HG02763 (cell line): ENCODE results near the gene EXOSC6.
"Not testable (repeated sequence)": the region's sequence is repeated elsewhere in the genome, so short reads cannot be mapped to it uniquely, and the experiment has no call there.

ENCODE experiments used
- ATAC-seq: cut with Tn5 transposase; IDR thresholded peaks from one replicate; pipeline ENCODE4 v1.9.1; 2021; ENCODE audit warnings: mild to moderate bottlenecking, moderate library complexity; ENCODE audit not compliant: unreplicated experiment

EXOSC6 gene

DNA sequence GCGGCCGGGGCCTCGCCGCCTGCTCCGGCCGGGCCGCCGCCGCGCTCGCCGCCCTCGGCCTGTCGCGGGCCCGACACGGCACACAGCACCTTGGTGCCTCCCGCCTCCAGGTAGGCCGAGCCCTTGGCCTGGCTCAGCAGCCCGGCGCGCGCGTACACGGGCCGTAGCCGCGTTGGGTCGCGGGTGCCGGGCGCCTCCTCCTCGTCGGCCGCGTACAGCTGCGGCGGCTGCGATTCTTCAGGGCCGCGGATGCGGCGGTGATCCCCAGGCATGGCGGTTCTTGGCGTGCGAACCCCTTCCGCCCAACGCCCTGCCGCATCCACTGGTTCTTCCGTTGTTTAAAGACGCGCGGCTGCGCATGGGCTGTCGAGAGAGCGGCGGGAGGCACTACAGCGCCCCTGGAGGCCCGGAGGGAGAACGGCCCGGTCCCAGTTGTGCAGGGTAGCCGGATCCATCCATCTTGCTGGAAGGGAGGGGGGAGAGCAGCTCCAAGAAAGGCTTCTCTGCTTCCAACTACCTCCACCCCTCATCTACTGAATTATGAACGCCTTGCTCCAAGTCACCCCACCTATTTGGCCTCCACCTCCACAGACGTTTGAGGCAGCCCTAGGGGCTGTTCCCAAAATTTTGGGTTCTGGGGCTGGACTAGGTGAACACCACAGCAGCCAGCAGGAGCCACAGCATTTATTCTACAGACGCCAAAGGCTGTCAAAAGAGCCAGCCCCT lies at the start of gene EXOSC6:
TSS of gene EXOSC6 (minus strand) at position 312 of the 726 bp plus-strand sequence. CDS start at position 272, 40 bp downstream.
- ATAC-seq: peak; percentile 73

DNA sequence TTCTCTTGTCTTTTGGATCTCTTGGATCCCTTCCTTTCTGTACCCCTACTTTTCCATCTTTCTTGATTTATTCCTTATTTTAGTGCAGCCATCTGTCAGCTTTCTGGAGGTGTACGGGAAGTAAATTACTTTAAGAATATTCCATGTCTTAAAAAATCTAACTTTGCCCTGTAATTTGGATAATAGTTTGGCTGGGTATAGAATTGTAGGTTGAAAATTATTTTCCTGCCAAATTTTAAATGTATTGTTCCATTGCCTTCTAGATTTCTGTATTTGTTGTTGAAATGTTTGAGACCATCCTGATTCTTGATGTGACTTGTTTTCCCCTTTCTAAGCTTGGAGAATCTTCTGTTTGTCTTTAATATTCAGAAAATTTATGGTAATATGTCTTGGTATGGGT lies 49.4 kb upstream of the EXOSC6 start:
- no peak for ATAC-seq

DNA sequence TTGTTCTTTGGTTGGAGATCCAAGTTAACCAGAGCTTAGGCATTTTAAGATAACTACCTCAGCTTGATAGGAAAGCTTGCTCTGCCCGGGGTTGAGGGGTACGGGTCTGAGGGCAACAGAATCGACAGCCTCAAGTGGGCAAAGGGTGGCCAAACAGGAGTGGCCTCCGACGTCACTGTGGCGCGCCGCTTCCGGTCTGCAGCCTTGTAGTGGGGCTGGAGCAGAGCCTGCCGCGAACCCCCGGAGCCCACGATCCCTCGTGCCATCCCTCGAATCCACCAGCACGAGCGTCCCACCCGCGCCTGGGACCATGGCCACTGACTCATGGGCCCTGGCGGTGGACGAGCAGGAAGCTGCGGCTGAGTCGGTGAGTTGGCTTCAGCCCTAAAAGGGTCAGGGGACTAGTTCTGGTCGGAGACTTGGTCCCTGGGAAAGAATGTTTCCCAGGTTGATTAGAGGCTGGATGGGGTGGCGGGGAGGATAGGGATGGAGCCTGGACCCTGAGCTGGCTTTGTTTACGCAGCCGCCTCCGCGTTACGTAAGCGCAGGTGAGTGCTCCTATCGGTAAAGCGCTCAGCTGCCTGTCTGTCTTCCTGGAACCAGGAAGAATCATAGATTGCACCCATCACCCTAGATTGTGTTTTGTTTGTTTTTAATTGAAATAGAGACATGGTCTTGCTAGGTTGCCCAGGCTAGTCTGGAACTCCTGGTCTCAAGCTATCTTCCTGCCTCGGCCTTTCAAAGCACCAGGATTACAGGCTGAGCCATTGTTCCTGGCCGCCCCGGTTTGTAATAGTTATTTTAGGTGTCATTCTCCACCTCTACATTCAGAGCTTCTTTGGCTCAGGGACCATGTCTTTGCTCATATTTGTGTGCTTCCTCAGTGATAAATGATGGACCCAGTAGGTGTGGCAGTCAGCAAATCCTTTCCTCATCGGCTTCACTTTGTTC lies 47.5 kb upstream of the EXOSC6 start, which contains the start of gene DDX19B:
TSS of gene DDX19B (plus strand) at position 199 of the 951 bp plus-strand sequence. CDS start at position 311, 112 bp downstream.
- ATAC-seq: peak; percentile 86

DNA sequence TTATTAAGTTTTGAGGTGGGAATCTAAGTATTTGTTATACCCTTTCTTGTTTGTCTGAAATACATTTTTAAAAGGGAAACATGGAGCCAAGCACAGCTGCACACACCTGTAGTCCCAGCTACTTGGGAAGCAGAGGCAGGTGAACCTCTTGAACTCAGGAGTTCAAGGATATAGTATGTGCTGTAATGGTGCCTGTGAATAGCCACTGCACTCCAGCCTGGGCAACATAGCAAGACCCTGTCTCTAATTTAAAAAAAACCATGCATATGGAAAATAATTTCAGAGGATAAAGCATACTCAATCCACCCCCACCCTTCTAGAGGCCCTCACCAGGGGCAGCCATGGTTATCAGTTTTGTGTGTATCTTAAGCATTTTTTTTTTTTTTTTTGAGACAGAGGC lies 43.9 kb upstream of the EXOSC6 start:
- no peak for ATAC-seq

DNA sequence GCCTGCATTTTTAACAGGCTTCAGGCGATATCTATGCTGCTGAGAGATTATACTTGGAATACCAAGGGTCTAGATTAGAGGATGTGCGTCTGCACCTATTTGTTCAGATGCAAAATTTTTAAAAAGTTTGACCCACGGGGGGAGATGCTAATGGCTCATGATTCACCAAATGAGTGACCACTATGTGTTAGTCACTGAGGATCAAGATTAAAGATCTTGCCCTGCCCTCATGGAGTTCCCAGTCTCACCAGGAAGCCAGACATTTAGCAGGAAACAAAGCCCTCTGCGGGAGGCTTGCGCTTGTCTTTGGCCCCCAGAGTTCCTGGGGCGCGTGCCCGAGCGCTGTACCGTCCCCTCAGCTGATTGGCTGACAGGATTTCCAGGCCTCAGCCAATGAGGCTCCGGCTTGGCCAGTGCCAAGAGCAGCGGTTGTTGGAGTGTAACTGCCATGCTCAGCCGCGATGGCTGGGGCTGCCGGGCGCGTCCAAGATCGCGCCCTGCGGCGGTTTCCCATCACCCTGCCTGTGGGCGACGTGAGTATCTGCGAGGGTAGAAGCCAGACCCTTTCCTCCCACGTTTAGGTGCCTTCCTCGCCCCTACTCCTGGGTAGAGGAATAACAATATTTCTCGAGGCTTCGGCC lies 42.8 kb upstream of the EXOSC6 start:
- no peak for ATAC-seq

DNA sequence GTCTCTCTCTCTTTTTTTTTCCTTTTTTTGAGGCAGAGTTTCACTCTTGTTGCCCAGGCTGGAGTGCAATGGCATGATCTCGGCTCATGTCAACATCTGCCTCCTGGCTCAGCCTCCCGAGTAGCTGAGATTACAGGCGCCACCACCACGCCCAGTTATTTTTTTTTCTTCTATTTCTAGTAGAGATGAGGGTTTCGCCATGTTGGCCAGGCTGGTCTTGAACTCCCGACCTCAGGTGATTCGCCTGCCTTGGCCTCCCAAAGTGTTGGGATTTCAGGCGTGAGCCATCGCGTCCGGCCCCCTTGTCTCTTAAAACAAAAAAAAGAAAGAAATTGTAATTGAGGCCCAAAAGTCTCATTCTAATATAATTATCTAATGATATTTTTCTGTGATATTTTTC lies 40.4 kb upstream of the EXOSC6 start:
- not testable (repeated sequence) for ATAC-seq

DNA sequence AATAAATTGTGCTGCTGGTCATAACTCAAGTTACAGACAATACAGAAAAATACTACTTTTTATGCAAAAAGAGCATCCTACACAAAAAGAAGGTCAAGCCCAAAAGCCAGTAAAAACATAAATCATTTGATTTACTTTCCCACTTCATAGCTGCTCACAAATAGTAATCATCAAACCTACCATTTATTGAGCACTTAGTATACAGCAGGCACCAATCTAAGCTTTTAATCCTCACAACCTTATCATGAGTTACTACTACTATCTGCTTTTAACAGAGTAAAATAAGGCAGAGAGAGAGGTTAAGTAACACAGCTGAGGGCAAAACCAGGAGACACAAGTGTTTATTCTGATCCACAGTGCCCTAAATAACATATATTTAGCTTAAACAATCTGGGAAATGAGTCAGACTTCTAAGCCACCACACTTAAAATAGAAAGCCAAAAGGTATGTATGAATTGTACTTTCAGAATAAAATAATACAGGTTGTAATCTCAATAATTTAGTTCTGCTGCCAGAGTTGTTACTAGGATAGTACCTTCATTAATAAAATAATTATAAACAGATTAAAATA lies 39.3 kb upstream of the EXOSC6 start:
- ATAC-seq: no peak

DNA sequence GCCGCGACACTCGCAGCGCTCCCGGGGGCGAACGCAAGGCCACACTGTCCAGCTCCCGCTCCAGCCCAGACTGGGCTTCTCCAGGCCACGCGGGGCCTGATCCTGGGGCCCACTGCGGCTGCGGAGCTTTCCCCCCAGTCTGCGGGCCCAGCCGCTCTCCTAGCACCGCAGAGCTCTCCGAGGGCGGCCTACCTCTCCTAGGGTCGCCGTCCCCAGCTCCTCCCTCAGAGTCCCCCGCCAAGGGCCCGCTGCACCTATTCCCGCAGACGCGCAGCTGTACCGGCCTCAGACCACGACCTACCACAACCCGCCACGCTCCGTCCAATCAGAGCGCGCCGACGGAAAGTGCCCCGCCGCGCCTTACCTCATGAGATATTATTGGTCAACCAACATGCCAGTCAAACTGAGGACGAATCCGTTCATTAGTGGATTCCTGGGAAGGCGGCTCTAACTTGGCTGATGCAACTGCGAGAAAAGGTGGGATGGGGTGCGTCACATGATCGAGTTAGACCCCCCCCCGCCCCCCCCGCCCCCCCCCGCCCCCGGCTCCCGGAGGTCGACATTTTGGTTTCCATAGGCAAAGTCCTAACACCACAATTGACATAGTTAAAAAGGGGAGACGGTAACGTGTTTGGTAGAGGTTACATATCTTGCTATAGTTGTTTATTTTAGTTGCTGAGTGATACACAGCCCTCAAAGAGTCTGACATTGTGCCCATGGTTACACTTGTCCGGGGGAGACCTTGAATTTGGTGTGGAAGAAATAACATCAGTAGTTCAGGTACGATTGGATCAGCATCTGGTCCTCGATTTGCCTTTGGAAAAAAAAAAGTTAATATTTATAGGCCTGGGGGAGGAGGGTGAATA lies 37.7 kb upstream of the EXOSC6 start, which contains the start of gene AARS1:
TSS of gene AARS1 (minus strand) at position 278 of the 866 bp plus-strand sequence. CDS start 6,743 bp downstream, outside the sequence.
- peak; percentile 97 for ATAC-seq

DNA sequence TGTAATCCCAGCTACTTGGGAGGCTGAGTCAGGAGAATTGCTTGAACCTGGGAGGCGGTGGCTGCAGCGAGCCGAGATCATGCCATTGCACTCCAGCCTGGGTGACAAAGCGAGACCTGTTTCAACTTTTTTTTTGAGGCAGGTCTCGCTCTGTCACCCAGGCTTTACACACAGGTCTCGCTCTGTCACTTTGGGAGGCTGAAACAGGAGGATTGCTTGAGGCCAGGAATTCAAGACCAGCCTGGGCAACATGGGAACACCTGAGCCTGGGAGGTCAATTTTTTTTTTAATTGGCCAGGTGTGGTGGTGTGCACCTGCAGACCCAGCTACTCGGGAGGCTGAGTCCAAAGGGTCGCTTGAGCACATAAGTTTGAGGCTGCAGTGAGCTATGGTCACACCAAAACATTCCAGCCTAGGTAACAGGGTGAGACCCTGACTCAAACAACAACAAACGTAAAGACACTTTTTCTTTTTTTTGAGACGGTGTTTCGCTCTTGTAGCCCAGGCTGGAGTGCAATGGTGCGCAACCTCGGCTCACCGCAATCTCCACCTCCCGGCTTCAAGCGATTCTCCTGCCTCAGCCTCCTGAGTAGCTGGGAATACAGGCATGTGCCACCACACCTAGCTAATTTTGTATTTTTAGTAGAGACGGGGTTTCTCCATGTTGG lies 35.7 kb upstream of the EXOSC6 start:
- ATAC-seq: not testable (repeated sequence)

DNA sequence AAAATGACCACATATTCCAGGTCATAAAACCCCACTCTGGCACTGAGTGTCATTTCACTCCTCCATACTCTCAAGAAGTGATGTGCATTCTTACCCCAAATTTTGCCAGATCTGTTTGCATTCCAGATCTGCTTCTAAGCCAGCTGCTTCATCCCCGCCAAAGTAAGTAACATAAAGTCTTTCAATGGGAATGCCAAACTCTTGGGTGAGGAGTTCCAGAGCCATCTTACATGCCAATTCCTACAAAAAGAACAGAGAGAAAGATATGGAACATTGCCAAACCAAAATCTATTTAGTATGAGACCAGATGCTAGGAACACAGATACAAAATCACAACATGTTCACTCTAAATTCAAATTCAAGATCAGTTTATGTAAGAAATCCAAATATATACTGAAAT lies 24.7 kb upstream of the EXOSC6 start:
- ATAC-seq: no peak

DNA sequence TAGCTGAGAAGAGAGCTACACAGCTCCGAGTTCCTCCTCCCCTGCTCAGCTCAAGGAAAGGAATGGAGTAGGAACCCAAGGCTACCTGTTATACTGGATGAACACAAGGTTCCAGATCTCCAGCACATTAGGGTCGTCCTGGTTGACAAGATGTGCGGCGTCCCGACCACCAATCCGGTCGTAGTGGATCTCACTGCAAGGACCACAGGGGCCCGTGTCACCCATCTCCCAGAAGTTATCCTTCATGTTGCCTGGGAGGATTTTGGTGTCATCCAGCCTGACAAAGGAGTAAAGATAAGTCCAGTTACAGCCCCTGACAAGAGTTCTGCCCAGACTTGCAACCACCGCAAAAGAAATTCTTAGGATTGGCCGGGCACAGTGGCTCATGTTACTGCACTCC lies 20.0 kb upstream of the EXOSC6 start:
- ATAC-seq: no peak

DNA sequence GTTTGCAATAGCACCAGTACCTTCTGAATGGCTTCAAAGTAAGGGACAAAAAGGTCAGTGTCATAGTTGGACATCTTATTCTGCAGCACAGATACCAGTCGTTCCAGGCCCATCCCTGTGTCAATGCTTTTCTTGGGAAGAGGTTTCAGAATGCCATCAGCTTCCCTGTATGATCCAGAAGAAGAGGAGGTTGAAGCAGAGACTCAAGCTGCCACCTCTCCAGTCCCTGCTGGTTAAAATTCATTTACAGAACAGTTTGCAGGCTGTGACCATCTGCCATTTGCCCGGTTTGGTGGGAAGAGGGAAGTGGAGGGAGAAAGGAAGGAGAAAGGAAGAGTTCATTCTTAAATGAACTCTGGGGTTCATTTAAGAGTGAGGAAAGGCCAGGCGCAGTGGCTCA lies 18.4 kb upstream of the EXOSC6 start:
- no peak for ATAC-seq

DNA sequence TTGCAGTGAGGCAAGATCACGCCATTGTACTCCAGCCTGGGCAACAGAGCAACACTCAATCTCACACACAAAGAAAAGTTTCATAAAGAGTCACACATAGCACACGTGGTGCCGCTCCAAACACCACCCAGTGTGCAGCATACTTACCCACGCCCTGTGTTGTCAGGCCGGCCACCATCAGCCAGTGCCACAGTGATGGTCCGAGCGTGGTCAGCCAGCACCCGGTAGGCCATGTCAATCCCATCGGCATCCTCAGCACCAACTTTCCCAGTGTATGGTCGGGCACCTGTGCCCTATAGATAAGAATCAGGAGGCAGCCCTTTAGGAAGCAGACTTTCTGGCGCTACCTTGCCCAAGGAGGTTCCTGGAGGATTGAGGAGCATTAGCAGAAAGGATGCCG lies 17.7 kb upstream of the EXOSC6 start:
- no peak for ATAC-seq

DNA sequence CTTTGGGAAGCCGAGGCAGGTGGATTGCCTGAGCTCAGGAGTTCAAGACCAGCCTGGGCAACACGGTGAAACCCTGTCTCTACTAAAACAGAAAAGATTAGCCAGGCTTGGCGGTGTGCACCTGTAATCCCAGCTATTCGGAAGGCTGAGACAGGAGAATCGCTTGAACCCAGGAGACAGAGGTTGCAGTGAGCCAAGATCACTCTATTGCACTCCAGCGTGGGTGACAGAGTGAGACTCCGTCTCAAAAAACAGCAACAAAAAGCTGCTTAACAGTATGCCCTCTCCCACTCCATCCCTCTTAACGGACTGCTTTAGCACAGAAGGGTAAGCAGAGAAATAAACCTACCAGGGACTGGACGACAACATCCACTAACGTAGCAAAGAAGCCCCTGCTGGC lies 16.2 kb upstream of the EXOSC6 start:
- not testable (repeated sequence) for ATAC-seq

DNA sequence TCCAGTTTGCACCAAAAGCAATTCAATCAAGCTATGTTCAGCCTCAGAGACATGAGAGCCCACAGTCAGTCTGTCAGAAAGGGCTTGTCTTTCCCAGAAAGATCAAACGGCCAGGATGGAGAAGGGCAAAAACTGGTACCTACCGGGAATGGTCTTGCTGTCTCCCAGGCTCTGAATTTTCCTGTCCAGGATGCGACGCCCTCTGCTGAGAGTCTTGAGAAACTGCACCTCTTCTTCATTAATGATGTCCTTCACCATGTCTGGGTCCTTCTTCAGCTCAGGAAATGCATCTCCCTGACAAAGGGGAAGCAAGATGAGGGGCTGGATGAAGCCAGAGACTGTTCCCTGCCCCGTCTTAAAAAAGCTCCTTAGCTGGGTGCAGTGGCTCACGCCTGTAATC lies 15.8 kb upstream of the EXOSC6 start:
- ATAC-seq: no peak

DNA sequence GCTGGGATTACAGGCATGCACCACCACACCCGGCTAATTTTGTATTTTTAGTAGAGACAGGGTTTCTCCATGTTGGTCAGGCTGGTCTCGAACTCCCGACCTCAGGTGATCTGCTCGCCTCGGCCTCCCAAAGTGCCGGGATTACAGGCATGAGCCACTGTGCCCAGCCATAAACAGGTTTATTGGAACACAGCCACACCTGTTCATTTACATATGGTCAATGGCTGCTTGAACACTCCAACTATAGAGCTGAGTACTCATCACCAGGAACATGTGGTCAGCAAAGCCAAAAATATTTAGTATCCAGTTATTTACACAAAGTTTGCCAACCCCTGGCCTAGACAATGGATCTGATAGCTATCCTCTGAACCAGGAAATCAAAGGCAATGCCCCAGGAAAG lies 8.2 kb upstream of the EXOSC6 start:
- not testable (repeated sequence) for ATAC-seq

DNA sequence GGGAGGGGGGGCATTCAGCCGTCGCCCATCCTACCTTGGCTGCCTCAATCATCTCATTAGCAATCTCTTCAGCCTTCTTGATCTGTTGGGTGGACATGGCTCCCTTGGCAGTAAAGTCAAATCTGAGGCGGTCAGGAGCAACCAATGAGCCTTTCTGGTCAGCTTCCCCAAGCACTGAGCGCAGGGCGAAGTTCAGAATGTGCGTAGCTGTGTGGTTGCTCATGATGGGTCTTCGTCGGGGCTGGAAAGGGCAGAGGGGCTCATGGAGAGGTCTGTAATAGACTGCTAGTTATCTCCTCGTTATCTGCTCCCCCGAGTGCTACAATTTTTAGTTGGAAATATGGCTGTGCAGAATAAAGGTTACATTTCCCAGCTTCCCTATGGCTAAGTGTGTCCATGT lies 7.2 kb upstream of the EXOSC6 start:
- no peak for ATAC-seq

DNA sequence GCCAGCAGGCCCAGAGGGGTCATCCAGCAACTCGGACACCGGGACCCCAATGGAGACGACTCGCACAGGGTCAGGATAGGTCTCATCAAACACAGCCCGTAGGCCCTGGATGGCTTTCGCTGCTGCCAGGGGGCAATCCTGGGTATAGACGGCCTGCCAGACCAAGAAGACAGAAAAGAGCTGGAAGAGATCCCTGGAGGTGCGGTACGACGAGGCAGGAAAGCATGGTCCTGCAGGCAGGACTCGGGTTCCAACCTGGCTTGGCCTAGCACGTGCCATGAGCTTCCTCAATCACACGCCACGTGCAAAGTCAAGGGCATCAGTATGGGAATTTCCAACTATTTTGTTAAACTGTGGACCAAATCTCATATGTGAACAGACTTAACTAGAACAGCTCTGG lies 6.3 kb upstream of the EXOSC6 start:
- ATAC-seq: no peak

DNA sequence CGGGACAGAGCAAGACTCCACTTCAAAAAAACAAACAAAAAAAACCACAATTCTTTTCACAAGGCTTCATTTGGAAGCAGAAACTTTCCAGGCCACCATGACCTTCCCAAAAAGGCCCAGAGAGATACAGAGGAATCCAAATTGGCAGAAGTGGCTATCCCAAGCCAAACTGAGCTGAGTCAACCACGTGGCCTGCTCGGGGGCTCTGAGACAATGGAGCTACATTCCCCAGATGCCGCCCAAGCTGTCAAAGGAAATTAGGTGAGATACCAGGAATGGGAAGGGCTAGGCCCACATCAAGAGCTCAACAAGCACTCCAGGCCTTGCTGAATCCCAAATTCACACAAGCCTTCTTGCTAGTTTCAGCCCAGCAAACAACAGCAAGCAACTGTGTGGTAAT lies 5.7 kb upstream of the EXOSC6 start:
- no peak for ATAC-seq
